Testis (tissue), 3 donors: ENCODE data around the gene PARG. TPM values are rescaled to one million over a fixed set of nuclear protein-coding genes. Genes with fewer than 3 reads are reported as not detected.

Source experiments
- DNase-seq: peaks from one replicate; pipeline ENCODE4 v3.0.0-alpha.2; 2019
- H3K27ac ChIP-seq, 2 donors: fragments of 200-600 bp; sonication (generic); one replicate each; pipeline ENCODE4 v1.5.1; 2019
- H3K27me3 ChIP-seq: fragments of 200-600 bp; sonication (generic); one replicate; pipeline ENCODE4 v1.5.1; 2019
- H3K36me3 ChIP-seq: fragments of 200-600 bp; sonication (generic); one replicate; pipeline ENCODE4 v1.5.1; 2017; ENCODE audit warnings: low read depth; ENCODE audit errors: missing control alignments
- H3K4me1 ChIP-seq: fragments of 200-600 bp; sonication (generic); one replicate; pipeline ENCODE4 v1.5.1; 2019
- H3K4me3 ChIP-seq, 2 donors: fragments of 200-600 bp; sonication (generic); one replicate each; pipeline ENCODE4 v1.5.1; 2017 to 2019
- H3K9me3 ChIP-seq: fragments of 200-600 bp; sonication (generic); one replicate; pipeline ENCODE4 v1.5.1; 2017
- CTCF ChIP-seq, 3 experiments: fragments of 450-650 bp in 2 of 3; fragments of 200-600 bp in 1 of 3; sonication (generic) in 1 of 3; IDR thresholded peaks; one replicate each; pipeline ENCODE4 v1.5.1; 2016 to 2019; ENCODE audit warnings: antibody characterized with exemption in 3 of 3, mild to moderate bottlenecking in 2 of 3, moderate library complexity in 1 of 3
- POLR2A ChIP-seq: fragments of 450-650 bp; IDR thresholded peaks from one replicate; pipeline ENCODE4 v1.6.1; 2017; ENCODE audit warnings: antibody characterized with exemption, mild to moderate bottlenecking, moderate library complexity
- WGBS, 2 donors: methylation state at CpG; one replicate each; pipeline ENCODE4 v1.1.5; 2018; 5-methylcytosine and 5-hydroxymethylcytosine counted together
- intact Hi-C: fragments of 100-400 bp; cut with DNase I; formaldehyde crosslinking; loops from one replicate; pipeline ENCODE4 v1.15.1; 2023; ENCODE audit warnings: low total_unique reads
- polyA plus RNA-seq: library from polyadenylated mRNA; stranded (reverse); fragments of 350-450 nt; fragmentation: Illumina TruSeq; extraction: RNeasy Lipid Tissue Mini Kit (QIAGEN cat#74804); gene quantifications from one replicate; pipeline ENCODE4 v1.2.3, GENCODE V29; 2014; ENCODE audit warnings: low read depth, low replicate concordance; ENCODE audit not compliant: insufficient read depth
- small RNA-seq, 2 donors: library from RNA; depleted of rRNA; stranded (forward); fragments of <200 nt; gene quantifications; one replicate each; pipeline ENCODE3, GENCODE V24; 2016
- total RNA-seq, 2 donors: library from RNA; depleted of rRNA; stranded (reverse); fragments of >200 nt; gene quantifications; one replicate each; pipeline ENCODE4 v1.2.3, GENCODE V29; 2016

The PARG gene
- total and polyA plus RNA-seq, 3 donors from 2014 or later: 19.7 to 49.4 (median 39.4) TPM

- H3K4me3 ChIP-seq: peak overlapping the region; percentile 25 to 53
- no peak overlapping the region for H3K27ac ChIP-seq
- no peaks in the 10 kb centered on the region for H3K36me3 ChIP-seq
- no peaks in the 10 kb centered on the region for H3K27me3 ChIP-seq
- H3K9me3 ChIP-seq: no peaks in the 10 kb centered on the region
- 6 to 16% methylated on average over 4 to 44 of the region's 45 CpGs for WGBS, 2 donors
- intact Hi-C loops: no loop called here
- no peaks in the 10 kb centered on the region for H3K4me1 ChIP-seq
- no peak for TF ChIP-seq CTCF (IDR thresholded peaks at IDR 0.05)
- no peak for TF ChIP-seq POLR2A
- DNase-seq: no peak
These were observed 173.1 kb downstream of the PARG start for GRCh38 chr10:49768731-49769130.

GRCh38 chr10:49768329-49768728 is 173.5 kb downstream of the PARG start:
- no peaks in the 10 kb centered on the region for H3K36me3 ChIP-seq
- intact Hi-C loops: no loop called here
- peak overlapping the region; percentile 25 to 53 for H3K4me3 ChIP-seq
- H3K27ac ChIP-seq: no peak overlapping the region
- no peak for DNase-seq
- no peaks in the 10 kb centered on the region for H3K9me3 ChIP-seq
- TF ChIP-seq POLR2A: no peak
- TF ChIP-seq CTCF (IDR thresholded peaks at IDR 0.05): no peak
- no peaks in the 10 kb centered on the region for H3K4me1 ChIP-seq
- WGBS, 2 donors: 2% methylated on average over 27 of the region's 38 CpGs; no CpG with 5 or more reads in 1 of the 2 donors
- no peaks in the 10 kb centered on the region for H3K27me3 ChIP-seq

Small RNA genes lying within 50 kb of the gene (small RNA-seq; reads per million reads assigned to genes)
- gene RNA5SP317 (0 reads per million in 2 donors), gene SNORA74C-2 (0 reads per million in 2 donors)

Other genes with a start within 250 kb of the PARG start
- gene OGDHL, start 179.7 kb downstream of the PARG start, total RNA-seq: 10 to 100 TPM; 10.7 to 16.6 TPM
- gene OGDHL, start 179.7 kb downstream of the PARG start, polyA plus RNA-seq: 6.4 TPM
- gene TIMM23B, start within 50 bp of the PARG start, total RNA-seq: 10 to 100 TPM; 31.3 to 40.4 TPM
- 15.9 TPM for gene TIMM23B, start within 50 bp of the PARG start, polyA plus RNA-seq
- 10 to 100 TPM; 33.3 to 52.1 TPM for gene AGAP6, start 46.4 kb upstream of the PARG start, total RNA-seq
- gene AGAP6, start 46.4 kb upstream of the PARG start, polyA plus RNA-seq: 21.2 TPM
- gene WASHC2A, start 125.9 kb upstream of the PARG start, total RNA-seq: 10 to 100 TPM; 34.4 to 43.5 TPM
- gene WASHC2A, start 125.9 kb upstream of the PARG start, polyA plus RNA-seq: 27.7 TPM